ENCODE data around the gene SSBP2. TPM values are rescaled to one million over a fixed set of nuclear protein-coding genes. Genes with fewer than 3 reads are reported as not detected.
A peak's percentile ranks its signal among the peaks of the same experiment; 100 is the strongest.
"Not testable (repeated sequence)": the region's sequence is repeated elsewhere in the genome, so short reads cannot be mapped to it uniquely, and the experiment has no call there.

The SSBP2 gene
- total and polyA plus RNA-seq, 3 experiments from 2014 or later = 9.2 to 21.8 (median 10.4) TPM

DNA sequence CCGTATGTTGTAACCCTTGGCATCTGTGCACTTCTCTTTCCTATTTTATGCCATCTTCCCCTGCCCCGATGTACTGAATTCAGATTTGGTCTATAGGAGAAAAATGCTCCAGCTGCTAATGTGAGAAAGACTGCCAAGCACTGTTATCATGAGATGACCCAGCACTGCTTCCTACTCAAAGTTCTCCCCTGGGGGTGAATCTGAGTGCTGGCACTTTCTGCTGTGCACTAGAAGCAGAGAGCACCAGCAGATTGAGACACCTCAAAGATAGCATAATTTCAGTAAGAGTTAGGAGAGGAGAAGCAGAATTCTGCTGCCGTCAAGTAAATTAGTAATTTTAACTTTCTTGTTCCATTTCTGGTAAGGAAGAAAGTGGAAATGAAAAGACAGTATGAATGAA, 264.2 kb downstream of the SSBP2 start:
- no peaks in the 10 kb centered on the region for H3K4me1 ChIP-seq (ENCODE audit: insufficient read depth, low read length)
- H3K27ac ChIP-seq (ENCODE audit: low read depth, low read length) = no peak overlapping the region
- H3K4me1 Mint-ChIP-seq = no peaks in the 10 kb centered on the region
- no peaks in the 10 kb centered on the region for H3K36me3 ChIP-seq (ENCODE audit: insufficient read depth, low read length)
- POLR2A ChIA-PET = no interaction called here
- H3K27me3 Mint-ChIP-seq = no peaks in the 10 kb centered on the region
- DNase-seq = no peak
- H3K27me3 ChIP-seq (ENCODE audit: insufficient read depth, low read length, poor library complexity, severe bottlenecking) = no peaks in the 10 kb centered on the region
- no peaks in the 10 kb centered on the region for H3K9me3 ChIP-seq (ENCODE audit: low read length)
- H3K4me3 ChIP-seq (ENCODE audit: low read length) = no peak overlapping the region
- H3K36me3 Mint-ChIP-seq = peaks cover 0 to 14% (median 4%) of the 10 kb centered on the region in 3 donors
- no peak overlapping the region for H3K4me3 Mint-ChIP-seq
- CTCF ChIA-PET = interaction anchor here (1.2 kb wide), 1 partner anchor 679 kb away, joined by 3 read pairs; no protein-coding TSS in a partner anchor
- no peaks in the 10 kb centered on the region for H3K9me3 Mint-ChIP-seq
- H3K27ac Mint-ChIP-seq = no peak overlapping the region

DNA sequence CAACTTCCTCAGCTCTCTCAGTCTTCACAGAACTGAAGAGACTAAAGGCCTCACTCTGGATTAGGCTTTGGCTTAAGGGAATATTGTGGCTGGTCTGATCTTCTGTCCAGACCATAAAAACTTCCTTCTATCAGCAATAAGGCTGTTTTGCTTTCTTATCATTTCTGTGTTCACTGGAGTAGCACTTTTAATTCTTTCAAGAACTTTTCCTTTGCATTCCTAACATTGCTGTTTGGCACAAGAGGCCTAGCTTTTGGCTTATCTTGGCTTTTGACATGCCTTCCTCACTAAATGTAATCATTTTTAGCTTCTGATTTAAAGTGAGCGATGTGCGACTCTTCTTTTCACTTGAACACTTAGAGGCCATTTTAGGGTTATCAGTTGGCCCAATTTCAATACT, 268.3 kb downstream of the SSBP2 start:
- POLR2A ChIA-PET = no interaction called here
- CTCF ChIA-PET = no interaction called here

DNA sequence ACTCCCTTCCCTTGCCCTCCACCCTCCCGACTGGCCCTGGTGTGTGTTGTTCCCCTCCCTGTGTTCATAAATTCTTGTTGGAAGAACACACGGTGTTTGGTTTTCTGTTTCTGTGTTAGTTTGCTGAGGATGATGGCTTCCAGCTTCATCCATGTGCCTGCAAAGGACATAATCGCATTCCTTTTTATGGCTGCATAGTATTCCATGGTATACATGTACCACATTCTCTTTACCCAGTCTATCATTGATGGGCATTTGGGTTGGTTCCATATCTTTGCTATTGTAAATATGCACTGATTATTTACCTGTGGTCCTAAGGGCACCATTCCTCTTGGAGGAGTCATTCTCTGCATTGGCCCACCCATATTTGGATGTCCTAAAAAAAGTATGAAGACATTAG, 277.5 kb downstream of the SSBP2 start:
- H3K4me1 ChIP-seq (ENCODE audit: insufficient read depth, low read length); H3K27me3 Mint-ChIP-seq; H3K4me3 Mint-ChIP-seq; H3K27ac Mint-ChIP-seq; H3K4me1 Mint-ChIP-seq; H3K9me3 ChIP-seq (ENCODE audit: low read length); H3K9me3 Mint-ChIP-seq; DNase-seq; CTCF ChIA-PET; H3K36me3 ChIP-seq (ENCODE audit: insufficient read depth, low read length); H3K4me3 ChIP-seq (ENCODE audit: low read length); POLR2A ChIA-PET; H3K27me3 ChIP-seq (ENCODE audit: insufficient read depth, low read length, poor library complexity, severe bottlenecking); H3K27ac ChIP-seq (ENCODE audit: low read depth, low read length): not testable (repeated sequence)
- H3K36me3 Mint-ChIP-seq = peaks cover 11 to 22% (median 14%) of the 10 kb centered on the region in 3 donors

More for the DNA sequence above, 268.3 kb downstream of the SSBP2 start:
- Mint-ChIP-seq H3K36me3 (peaks cover 0 to 13% (median 9%) of the 10 kb centered on the region in 3 donors), H3K27ac (no peak overlapping the region), H3K4me3 (no peak overlapping the region), H3K9me3 (no peaks in the 10 kb centered on the region), H3K27me3 (no peaks in the 10 kb centered on the region), H3K4me1 (no peaks in the 10 kb centered on the region)
- Histone ChIP-seq H3K9me3 (ENCODE audit: low read length) (no peaks in the 10 kb centered on the region), H3K4me3 (ENCODE audit: low read length) (no peak overlapping the region), H3K27ac (ENCODE audit: low read depth, low read length) (no peak overlapping the region), H3K4me1 (ENCODE audit: insufficient read depth, low read length) (no peaks in the 10 kb centered on the region), H3K36me3 (ENCODE audit: insufficient read depth, low read length) (no peaks in the 10 kb centered on the region), H3K27me3 (ENCODE audit: insufficient read depth, low read length, poor library complexity, severe bottlenecking) (no peaks in the 10 kb centered on the region)
- DNase-seq = no peak

DNA sequence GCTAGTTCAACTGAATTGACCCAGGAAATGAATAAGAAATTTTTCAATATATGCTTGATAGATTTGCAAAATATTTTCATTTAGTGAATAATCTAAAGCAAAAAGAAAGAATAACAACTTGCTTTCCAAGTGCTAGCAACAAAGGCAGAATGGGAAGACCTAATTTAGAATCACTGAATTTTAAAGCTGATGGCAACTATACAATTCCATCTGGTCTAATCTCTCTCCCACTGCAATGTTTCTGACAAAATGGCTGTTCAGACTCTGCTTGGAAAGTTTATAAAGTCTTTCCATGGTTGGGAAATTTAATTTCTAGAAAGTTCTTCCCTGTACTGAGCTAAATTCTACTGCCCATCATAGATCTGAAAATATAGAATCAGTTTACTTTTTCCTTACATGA, 281.2 kb downstream of the SSBP2 start:
- DNase-seq = no peak
- H3K27me3 ChIP-seq (ENCODE audit: insufficient read depth, low read length, poor library complexity, severe bottlenecking) = no peaks in the 10 kb centered on the region
- H3K4me1 ChIP-seq (ENCODE audit: insufficient read depth, low read length) = no peaks in the 10 kb centered on the region
- no peaks in the 10 kb centered on the region for H3K9me3 ChIP-seq (ENCODE audit: low read length)
- Mint-ChIP-seq H3K27me3 (no peaks in the 10 kb centered on the region), H3K4me1 (no peaks in the 10 kb centered on the region), H3K9me3 (peaks cover 0 to 7% (median 2%) of the 10 kb centered on the region in 5 donors), H3K4me3 (no peak overlapping the region), H3K36me3 (peaks cover 10 to 21% (median 11%) of the 10 kb centered on the region in 3 donors), H3K27ac (no peak overlapping the region)
- H3K36me3 ChIP-seq (ENCODE audit: insufficient read depth, low read length) = no peaks in the 10 kb centered on the region
- no peak overlapping the region for H3K27ac ChIP-seq (ENCODE audit: low read depth, low read length)
- no peak overlapping the region for H3K4me3 ChIP-seq (ENCODE audit: low read length)
- CTCF ChIA-PET = no interaction called here
- POLR2A ChIA-PET = no interaction called here

DNA sequence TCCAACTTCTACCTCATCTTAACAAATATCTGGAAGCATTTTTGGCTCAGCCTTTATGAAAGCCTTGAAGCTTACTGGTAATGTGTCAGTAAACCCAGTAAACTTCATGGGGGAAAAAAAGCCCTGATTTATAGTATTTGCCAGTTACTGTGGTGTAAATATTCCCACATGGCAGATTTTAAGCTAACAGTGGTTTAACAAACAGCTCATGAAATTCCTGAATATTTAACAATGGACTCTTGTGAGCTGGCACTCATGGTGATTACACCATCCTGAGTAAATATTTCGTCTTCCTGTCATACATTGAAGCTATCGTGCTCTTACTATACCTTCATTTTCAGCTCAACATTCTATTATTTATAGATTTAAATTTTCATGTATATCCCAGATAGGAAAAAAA, 300.0 kb downstream of the SSBP2 start:
- no peak overlapping the region for H3K4me3 Mint-ChIP-seq
- Histone ChIP-seq H3K4me1 (ENCODE audit: insufficient read depth, low read length) (no peaks in the 10 kb centered on the region), H3K4me3 (ENCODE audit: low read length) (no peak overlapping the region), H3K27me3 (ENCODE audit: insufficient read depth, low read length, poor library complexity, severe bottlenecking) (no peaks in the 10 kb centered on the region), H3K9me3 (ENCODE audit: low read length) (no peaks in the 10 kb centered on the region), H3K27ac (ENCODE audit: low read depth, low read length) (no peak overlapping the region), H3K36me3 (ENCODE audit: insufficient read depth, low read length) (no peaks in the 10 kb centered on the region)
- no peak overlapping the region for H3K27ac Mint-ChIP-seq
- no peaks in the 10 kb centered on the region for H3K9me3 Mint-ChIP-seq
- H3K27me3 Mint-ChIP-seq = no peaks in the 10 kb centered on the region
- POLR2A ChIA-PET = no interaction called here
- CTCF ChIA-PET = no interaction called here
- H3K4me1 Mint-ChIP-seq = no peaks in the 10 kb centered on the region
- peaks cover 13 to 19% (median 18%) of the 10 kb centered on the region in 3 donors for H3K36me3 Mint-ChIP-seq
- no peak for DNase-seq

DNA sequence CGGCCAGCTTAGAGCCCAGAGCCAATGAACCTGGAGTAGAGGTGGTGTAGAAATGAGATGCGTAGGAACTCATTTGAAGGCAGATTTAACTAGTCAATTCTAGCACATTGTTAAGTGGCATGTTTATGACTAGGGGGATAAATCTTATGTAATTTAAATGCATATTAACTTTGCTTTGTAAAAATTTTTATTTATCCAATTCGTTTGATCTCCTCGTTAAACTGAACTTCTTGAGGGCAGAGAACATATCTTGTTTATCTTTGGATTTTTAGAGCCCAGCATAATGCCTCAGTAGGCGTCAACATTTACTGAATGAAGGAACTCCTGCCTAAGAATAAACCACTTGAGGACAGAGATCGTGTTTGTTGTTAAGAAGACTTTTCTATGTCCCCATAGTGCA, 315.9 kb downstream of the SSBP2 start:
- Mint-ChIP-seq H3K36me3 (peaks cover 0 to 6% (median 2%) of the 10 kb centered on the region in 3 donors), H3K27ac (no peak overlapping the region), H3K4me1 (no peaks in the 10 kb centered on the region), H3K9me3 (no peaks in the 10 kb centered on the region), H3K27me3 (no peaks in the 10 kb centered on the region), H3K4me3 (no peak overlapping the region)
- no peak overlapping the region for H3K4me3 ChIP-seq (ENCODE audit: low read length)
- no peak for DNase-seq
- CTCF ChIA-PET = no interaction called here
- no peak overlapping the region for H3K27ac ChIP-seq (ENCODE audit: low read depth, low read length)
- no peaks in the 10 kb centered on the region for H3K36me3 ChIP-seq (ENCODE audit: insufficient read depth, low read length)
- POLR2A ChIA-PET = no interaction called here
- H3K27me3 ChIP-seq (ENCODE audit: insufficient read depth, low read length, poor library complexity, severe bottlenecking) = no peaks in the 10 kb centered on the region
- no peaks in the 10 kb centered on the region for H3K4me1 ChIP-seq (ENCODE audit: insufficient read depth, low read length)
- H3K9me3 ChIP-seq (ENCODE audit: low read length) = no peaks in the 10 kb centered on the region

DNA sequence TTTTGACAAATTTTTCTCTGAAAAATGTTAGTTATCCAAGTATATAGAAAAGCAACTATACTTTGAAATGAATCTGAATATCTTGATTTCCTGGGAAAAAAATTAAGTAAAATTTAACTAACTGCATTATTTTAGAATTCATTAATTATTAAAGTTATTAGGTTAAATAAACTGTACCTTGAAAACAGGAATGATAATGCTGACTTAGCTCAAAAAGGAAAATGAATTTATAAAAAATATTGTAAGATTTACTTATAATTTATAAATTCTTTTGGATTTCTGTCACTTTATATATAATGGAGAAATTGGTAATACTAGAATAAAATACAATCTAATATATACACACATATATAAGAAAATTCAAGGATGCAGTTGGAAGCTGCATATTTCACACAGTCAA, 320.9 kb downstream of the SSBP2 start:
- DNase-seq = no peak
- no peak overlapping the region for H3K4me3 Mint-ChIP-seq
- Histone ChIP-seq H3K27ac (ENCODE audit: low read depth, low read length) (no peak overlapping the region), H3K4me1 (ENCODE audit: insufficient read depth, low read length) (no peaks in the 10 kb centered on the region), H3K36me3 (ENCODE audit: insufficient read depth, low read length) (no peaks in the 10 kb centered on the region), H3K4me3 (ENCODE audit: low read length) (no peak overlapping the region), H3K9me3 (ENCODE audit: low read length) (no peaks in the 10 kb centered on the region), H3K27me3 (ENCODE audit: insufficient read depth, low read length, poor library complexity, severe bottlenecking) (no peaks in the 10 kb centered on the region)
- ChIA-PET POLR2A (no interaction called here), CTCF (no interaction called here)
- no peak overlapping the region for H3K27ac Mint-ChIP-seq
- peaks cover 3 to 8% (median 5%) of the 10 kb centered on the region in 3 donors for H3K4me1 Mint-ChIP-seq
- peaks cover 0 to 7% (median 2%) of the 10 kb centered on the region in 3 donors for H3K36me3 Mint-ChIP-seq
- H3K27me3 Mint-ChIP-seq = no peaks in the 10 kb centered on the region
- H3K9me3 Mint-ChIP-seq = no peaks in the 10 kb centered on the region

DNA sequence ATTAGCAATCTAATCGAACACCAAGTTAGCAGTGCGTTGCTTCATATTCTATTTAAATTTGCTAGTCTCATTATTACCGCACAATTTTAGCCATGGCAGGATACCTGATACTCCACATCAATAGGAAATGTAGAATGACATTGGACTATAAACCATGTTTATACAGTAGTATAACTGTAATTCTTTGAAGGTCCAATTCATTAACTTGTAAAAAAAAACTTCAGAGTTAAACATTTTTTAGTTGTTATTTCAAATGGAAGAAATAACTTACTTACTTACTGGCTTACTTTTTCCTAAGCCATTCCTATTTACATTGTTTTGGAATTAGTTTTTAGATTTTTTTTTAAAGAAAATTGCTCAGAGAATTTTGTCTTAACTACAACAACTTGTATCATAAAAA, 321.5 kb downstream of the SSBP2 start:
- H3K36me3 Mint-ChIP-seq = peaks cover 0 to 4% (median 2%) of the 10 kb centered on the region in 3 donors
- no peak for DNase-seq
- H3K4me1 Mint-ChIP-seq = peaks cover 3 to 8% (median 5%) of the 10 kb centered on the region in 3 donors
- no peaks in the 10 kb centered on the region for H3K9me3 Mint-ChIP-seq
- no peaks in the 10 kb centered on the region for H3K27me3 ChIP-seq (ENCODE audit: insufficient read depth, low read length, poor library complexity, severe bottlenecking)
- H3K4me1 ChIP-seq (ENCODE audit: insufficient read depth, low read length) = no peaks in the 10 kb centered on the region
- no peaks in the 10 kb centered on the region for H3K27me3 Mint-ChIP-seq
- no peaks in the 10 kb centered on the region for H3K9me3 ChIP-seq (ENCODE audit: low read length)
- CTCF ChIA-PET = no interaction called here
- no peak overlapping the region for H3K4me3 ChIP-seq (ENCODE audit: low read length)
- POLR2A ChIA-PET = no interaction called here
- no peak overlapping the region for H3K27ac Mint-ChIP-seq
- H3K27ac ChIP-seq (ENCODE audit: low read depth, low read length) = no peak overlapping the region
- no peak overlapping the region for H3K4me3 Mint-ChIP-seq
- no peaks in the 10 kb centered on the region for H3K36me3 ChIP-seq (ENCODE audit: insufficient read depth, low read length)

DNA sequence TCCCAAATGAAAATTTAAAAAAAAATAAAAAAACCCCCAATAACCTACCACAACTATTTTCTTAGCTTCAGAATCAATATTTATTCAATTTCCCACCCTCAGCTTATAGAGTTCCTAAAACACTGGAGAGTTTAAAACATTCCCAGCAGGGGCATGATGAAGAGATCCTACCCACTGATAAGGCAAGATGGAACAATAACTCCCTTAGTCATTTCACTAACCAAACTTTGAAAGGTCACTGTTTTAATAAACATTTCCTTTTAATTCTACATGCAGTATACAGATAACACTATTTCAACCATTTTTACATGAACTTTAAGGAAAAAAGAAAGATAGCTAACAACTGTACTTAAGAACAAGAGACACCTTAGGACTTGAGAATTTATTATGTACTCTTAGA, 322.0 kb downstream of the SSBP2 start:
- Mint-ChIP-seq H3K27ac (peak overlapping the region in 1 of 8 donors; percentile 38), H3K27me3 (no peaks in the 10 kb centered on the region), H3K4me1 (peaks cover 3 to 8% (median 5%) of the 10 kb centered on the region in 3 donors), H3K4me3 (no peak overlapping the region), H3K36me3 (peaks cover 0 to 2% (median 2%) of the 10 kb centered on the region in 3 donors), H3K9me3 (no peaks in the 10 kb centered on the region)
- H3K4me1 ChIP-seq (ENCODE audit: insufficient read depth, low read length) = no peaks in the 10 kb centered on the region
- POLR2A ChIA-PET = no interaction called here
- no peak for DNase-seq
- H3K27ac ChIP-seq (ENCODE audit: low read depth, low read length) = no peak overlapping the region
- H3K9me3 ChIP-seq (ENCODE audit: low read length) = no peaks in the 10 kb centered on the region
- no peaks in the 10 kb centered on the region for H3K27me3 ChIP-seq (ENCODE audit: insufficient read depth, low read length, poor library complexity, severe bottlenecking)
- no peaks in the 10 kb centered on the region for H3K36me3 ChIP-seq (ENCODE audit: insufficient read depth, low read length)
- CTCF ChIA-PET = interaction anchor here (1.3 kb wide), 1 partner anchor 410 kb away, joined by 4 read pairs; no protein-coding TSS in a partner anchor
- no peak overlapping the region for H3K4me3 ChIP-seq (ENCODE audit: low read length)

All from CD8-positive, alpha-beta memory T cell (primary cell).